ENCODE data around the gene TRAM2. TPM values are rescaled to one million over a fixed set of nuclear protein-coding genes. Genes with fewer than 3 reads are reported as not detected.

TRAM2 gene
- total and polyA plus RNA-seq, 9 of the 15 experiments (the other 6 are each of a cell fraction or from before 2014, with no cell fraction given): 2.6 to 13.3 (median 8.9) TPM

- peak in 1 of 2 experiments; percentile 81; a peak in 2 of 4 replicates for TF ChIP-seq ZNF318 (IDR thresholded peaks at IDR 0.05; ENCODE audit: borderline replicate concordance in 1 of 2, low read depth in 1 of 2)
- TF ChIP-seq ZBTB1 (CRISPR knock-in tag; IDR thresholded peaks at IDR 0.05; ENCODE audit: borderline replicate concordance, low read depth): no peak
- TF ChIP-seq FOSL1 (tag; conservative IDR thresholded peaks at IDR 0.05): peak; percentile 66; the same call in 1 of the 2 replicates
- no peak for TF ChIP-seq TBL1XR1 (IDR thresholded peaks at IDR 0.05; ENCODE audit: low read length in 2 of 2)
- TF ChIP-seq CEBPG (CRISPR knock-in tag; IDR thresholded peaks at IDR 0.05): no peak
- TF ChIP-seq CEBPG (tag; conservative IDR thresholded peaks at IDR 0.05 in 1 of 2, IDR thresholded peaks at IDR 0.05 in 1 of 2): no peak
- TF ChIP-seq MITF (IDR thresholded peaks at IDR 0.05): no peak
- TF ChIP-seq ZEB2 (IDR thresholded peaks at IDR 0.05): peak; percentile 37; the same call in 1 of the 2 replicates
- no peak for TF ChIP-seq ZNF146 (CRISPR knock-in tag; IDR thresholded peaks at IDR 0.05; ENCODE audit: unreplicated experiment)
- no peak for TF ChIP-seq RAD51 (IDR thresholded peaks at IDR 0.05; ENCODE audit: borderline replicate concordance, low read depth)
- no peak for TF ChIP-seq SMAD3 (CRISPR knock-in tag; conservative IDR thresholded peaks at IDR 0.05)
- peak; percentile 68 for TF ChIP-seq NFE2 (IDR thresholded peaks at IDR 0.05; ENCODE audit: low read depth)
- TF ChIP-seq EGR1 (conservative IDR thresholded peaks at IDR 0.05): no peak
- no peak for TF ChIP-seq STAT6 (CRISPR knock-in tag; IDR thresholded peaks at IDR 0.05)
- TF ChIP-seq HDAC2 (IDR thresholded peaks at IDR 0.05): no peak
These were observed 18.3 kb upstream of the TRAM2 start (continued) for GRCh38 chr6:52595000-52595795.
